Body of pancreas (tissue), 4 donors: ENCODE results near the gene CD48. TPM values are rescaled to one million over a fixed set of nuclear protein-coding genes. Genes with fewer than 3 reads are reported as not detected.
"Not testable (repeated sequence)": the region's sequence is repeated elsewhere in the genome, so short reads cannot be mapped to it uniquely, and the experiment has no call there.

ENCODE experiments used
- ATAC-seq: fragments of 150-250 bp; one replicate; pipeline ENCODE4 v1.9.1; 2016
- DNase-seq, 4 donors: peaks; one replicate each; pipeline ENCODE4 v3.0.0-alpha.2; 2019
- H3K27ac ChIP-seq, 4 donors: fragments of 200-600 bp; sonication (generic); 1 replicate in 3 of 4; 2 replicates in 1 of 4; pipeline versions ENCODE4 v1.5.1 to v1.6.1; 2016 to 2019; ENCODE audit warnings: mild to moderate bottlenecking in 1 of 4, mixed read lengths in 1 of 4, moderate library complexity in 1 of 4
- H3K27me3 ChIP-seq, 2 donors: fragments of 200-600 bp; sonication (generic); one replicate each; pipeline ENCODE4 v1.6.0; 2016; ENCODE audit warnings: mild to moderate bottlenecking in 1 of 2
- H3K36me3 ChIP-seq, 2 donors: fragments of 200-600 bp; sonication (generic); replicated peaks in 1 of 2; 2 replicates each; pipeline ENCODE4 v1.5.1; 2016; ENCODE audit warnings: low read depth in 2 of 2; ENCODE audit not compliant: insufficient read depth in 1 of 2
- H3K4me1 ChIP-seq: fragments of 200-600 bp; sonication (generic); one replicate; pipeline ENCODE4 v1.6.0; 2016
- H3K4me3 ChIP-seq, 2 donors: fragments of 200-600 bp; sonication (generic); 1 replicate in 1 of 2; 2 replicates in 1 of 2; pipeline ENCODE4 v1.5.1; 2016 to 2019
- H3K9me3 ChIP-seq, 3 donors: fragments of 200-600 bp; sonication (generic); 1 replicate in 2 of 3; 2 replicates in 1 of 3; pipeline ENCODE4 v1.5.1; 2016
- CTCF ChIP-seq, 7 experiments: fragments of 450-650 bp in 4 of 7; fragments of 200-600 bp in 3 of 7; sonication (generic) in 3 of 7; IDR thresholded peaks; one replicate each; pipeline ENCODE4 v1.5.1; 2016 to 2019; ENCODE audit warnings: antibody characterized with exemption in 7 of 7
- POLR2A ChIP-seq, 3 donors: fragments of 450-650 bp; IDR thresholded peaks; one replicate each; pipeline ENCODE4 v1.6.1; 2016; ENCODE audit warnings: antibody characterized with exemption in 3 of 3, mild to moderate bottlenecking in 2 of 3
- WGBS, 2 donors: methylation state at CpG; one replicate each; pipeline ENCODE4 v1.1.5; 2017; 5-methylcytosine and 5-hydroxymethylcytosine counted together
- intact Hi-C: fragments of 100-400 bp; cut with DNase I; formaldehyde crosslinking; loops from one replicate; pipeline ENCODE4 v1.15.1; 2023
- total RNA-seq, 2 donors: library from RNA; depleted of rRNA; stranded (reverse); fragments of >200 nt; gene quantifications; one replicate each; pipeline ENCODE4 v1.1.0, GENCODE V29; 2016

The CD48 gene
- total RNA-seq, 2 donors from 2014 or later: 2.3 to 5.7 TPM

DNA sequence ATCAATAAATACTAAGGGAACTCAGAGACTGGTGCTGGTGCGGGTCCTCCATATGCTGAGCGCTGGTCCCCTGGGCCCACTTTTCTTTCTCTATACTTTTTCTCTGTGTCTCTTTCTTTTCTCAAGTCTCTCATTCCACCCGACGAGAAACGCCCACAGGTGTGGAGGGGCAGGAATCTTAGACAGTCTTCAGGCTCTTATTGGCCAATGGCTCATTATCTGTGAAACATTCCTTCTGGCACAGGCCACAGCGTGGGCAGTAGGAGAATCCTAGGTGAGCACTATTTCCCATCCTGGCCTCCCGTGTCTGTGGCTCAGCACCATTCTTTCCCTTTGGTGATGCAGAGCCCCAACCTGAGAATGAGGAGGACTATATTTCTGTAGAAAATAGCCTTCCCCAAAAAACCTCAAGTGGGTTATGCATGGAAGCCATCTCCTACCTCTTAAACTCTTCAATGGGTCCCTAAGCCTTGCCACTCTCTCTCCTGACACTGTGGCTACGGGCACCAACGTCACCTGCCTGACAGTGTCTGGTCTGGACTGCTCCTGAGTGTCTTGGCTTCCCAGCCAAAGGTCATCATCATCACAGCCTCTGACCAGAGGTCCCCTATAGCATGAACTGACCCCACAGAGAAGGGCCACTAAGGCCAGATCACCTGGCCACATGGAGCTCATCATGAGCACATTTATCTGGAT is 58.5 kb downstream of the CD48 start:
- Histone ChIP-seq H3K4me3 (no peak overlapping the region), H3K27me3 (no peaks in the 10 kb centered on the region), H3K4me1 (no peaks in the 10 kb centered on the region), H3K27ac (no peak overlapping the region), H3K36me3 (no peaks in the 10 kb centered on the region), H3K9me3 (no peaks in the 10 kb centered on the region)
- intact Hi-C loops: no loop called here
- 82 to 85% methylated on average over 8 to 9 of the region's 9 CpGs for WGBS, 2 donors
- DNase-seq (no peak), ATAC-seq (no peak)
- TF ChIP-seq CTCF (IDR thresholded peaks at IDR 0.05): no peak
- TF ChIP-seq POLR2A (IDR thresholded peaks at IDR 0.05): no peak

GRCh38 chr1:160652065-160652641 is 59.5 kb downstream of the CD48 start:
- H3K4me3 ChIP-seq, H3K4me1 ChIP-seq, H3K27ac ChIP-seq, DNase-seq, H3K27me3 ChIP-seq, ATAC-seq, H3K9me3 ChIP-seq, intact Hi-C loops, H3K36me3 ChIP-seq: not testable (repeated sequence)
- WGBS, 2 donors: 48 to 55% methylated on average over 8 of the region's 8 CpGs

DNA sequence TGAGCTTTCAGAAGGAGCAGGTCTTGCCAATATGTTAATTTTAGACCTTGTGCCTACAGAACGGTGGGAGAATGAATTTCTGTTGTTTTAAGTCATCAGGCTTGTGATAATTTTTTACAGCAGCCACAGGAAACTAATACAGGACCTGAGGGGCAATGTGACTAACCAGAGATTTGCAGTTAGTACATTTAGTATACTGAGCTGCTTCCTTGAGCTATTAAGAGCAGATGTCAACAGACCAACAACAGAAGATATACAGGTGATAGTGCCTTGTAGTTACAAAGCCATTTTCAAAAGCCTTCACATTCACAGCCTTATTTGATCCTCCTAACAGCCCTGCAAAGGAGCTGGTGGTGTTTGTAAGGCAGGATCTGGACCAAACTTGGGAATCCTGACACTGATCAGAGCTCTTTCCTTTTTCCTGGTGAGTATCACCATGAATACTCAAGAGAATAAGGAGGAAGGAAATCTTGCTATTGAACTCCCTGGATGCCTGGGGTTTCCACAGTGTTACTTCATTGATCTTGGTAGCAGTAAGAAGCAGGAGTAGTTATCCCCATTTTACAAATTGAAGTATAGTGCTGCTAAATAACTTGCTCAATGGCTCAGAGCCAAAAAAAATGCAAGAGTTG is 60.1 kb downstream of the CD48 start:
- 25 to 28% methylated on average over 1 of the region's 1 CpG for WGBS, 2 donors
- no peak for DNase-seq
- Histone ChIP-seq H3K4me1 (no peaks in the 10 kb centered on the region), H3K4me3 (no peak overlapping the region), H3K36me3 (no peaks in the 10 kb centered on the region), H3K27me3 (no peaks in the 10 kb centered on the region), H3K9me3 (no peaks in the 10 kb centered on the region), H3K27ac (no peak overlapping the region)
- intact Hi-C loops: no loop called here
- TF ChIP-seq CTCF (IDR thresholded peaks at IDR 0.05) (no peak), POLR2A (IDR thresholded peaks at IDR 0.05) (no peak)
- no peak for ATAC-seq

- Histone ChIP-seq H3K27me3 (no peaks in the 10 kb centered on the region), H3K4me3 (no peak overlapping the region), H3K4me1 (peaks cover 13% of the 10 kb centered on the region), H3K36me3 (no peaks in the 10 kb centered on the region), H3K9me3 (no peaks in the 10 kb centered on the region), H3K27ac (no peak overlapping the region)
- intact Hi-C loops: no loop called here
- TF ChIP-seq POLR2A (IDR thresholded peaks at IDR 0.05) (no peak), CTCF (IDR thresholded peaks at IDR 0.05) (no peak)
- DNase-seq: no peak
- ATAC-seq: no peak
- 84 to 85% methylated on average over 3 of the region's 3 CpGs for WGBS, 2 donors
Observed at GRCh38 chr1:160647329-160647720, 64.3 kb downstream of the CD48 start.

DNA sequence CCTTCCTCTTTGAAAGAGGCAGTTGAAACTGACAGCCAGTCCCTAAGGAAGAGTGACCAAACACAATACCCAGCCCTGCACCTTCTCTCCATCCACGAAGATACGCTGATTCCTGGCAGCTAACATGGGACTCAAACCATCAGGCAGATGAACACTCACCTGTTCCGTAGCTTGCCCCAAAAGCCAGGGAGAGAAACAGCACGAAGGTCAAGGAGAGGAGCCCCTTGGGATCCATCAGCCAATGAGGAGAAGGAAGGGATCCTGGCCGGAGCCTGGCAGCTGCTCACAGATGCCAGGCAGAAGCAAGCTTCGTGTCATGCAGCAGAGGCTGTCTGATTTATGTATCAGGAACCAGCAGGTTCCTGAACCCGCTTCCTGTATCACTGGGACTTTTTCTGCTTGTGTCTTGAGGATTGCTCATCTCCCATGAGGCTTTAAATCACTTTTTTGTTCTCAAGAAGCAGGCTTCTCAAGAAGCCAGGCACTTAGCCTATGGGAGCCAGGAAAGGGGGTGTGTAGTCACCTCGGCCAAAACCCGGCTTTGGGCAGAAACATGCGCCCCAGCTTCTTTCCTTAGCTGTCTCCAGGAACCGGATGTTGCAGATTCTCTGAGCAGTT is 64.8 kb downstream of the CD48 start, which contains the start of gene SLAMF1:
SLAMF1 (minus strand) TSS at position 334 of the 618 bp plus-strand sequence; CDS start at position 235, 99 bp downstream.
- H3K4me1 ChIP-seq: peaks cover 13% of the 10 kb centered on the region
- no peaks in the 10 kb centered on the region for H3K9me3 ChIP-seq
- H3K27me3 ChIP-seq: no peaks in the 10 kb centered on the region
- H3K36me3 ChIP-seq: no peaks in the 10 kb centered on the region
- no peak within 1 kb of the TSS for H3K4me3 ChIP-seq
- intact Hi-C loops: no loop called here
- 73 to 84% methylated on average over 9 to 11 of the region's 11 CpGs for WGBS, 2 donors
- TF ChIP-seq CTCF (IDR thresholded peaks at IDR 0.05): no peak
- no peak for TF ChIP-seq POLR2A (IDR thresholded peaks at IDR 0.05)
- DNase-seq (peak in 1 of 4 donors; percentile 20), ATAC-seq (no peak)
- H3K27ac ChIP-seq: no peak within 1 kb of the TSS
